Stimulated activated CD8-positive, alpha-beta memory T cell treated with anti-CD3 and anti-CD28 coated beads, Interleukin-15, amount 100 ng/mL, for 24 hours (primary cell): ENCODE results near the gene MCTP1.

Experiments
- DNase-seq: peaks from one replicate; pipeline ENCODE4 v3.0.0-alpha.2; 2020; ENCODE audit warnings: low read depth

MCTP1 gene

DNA sequence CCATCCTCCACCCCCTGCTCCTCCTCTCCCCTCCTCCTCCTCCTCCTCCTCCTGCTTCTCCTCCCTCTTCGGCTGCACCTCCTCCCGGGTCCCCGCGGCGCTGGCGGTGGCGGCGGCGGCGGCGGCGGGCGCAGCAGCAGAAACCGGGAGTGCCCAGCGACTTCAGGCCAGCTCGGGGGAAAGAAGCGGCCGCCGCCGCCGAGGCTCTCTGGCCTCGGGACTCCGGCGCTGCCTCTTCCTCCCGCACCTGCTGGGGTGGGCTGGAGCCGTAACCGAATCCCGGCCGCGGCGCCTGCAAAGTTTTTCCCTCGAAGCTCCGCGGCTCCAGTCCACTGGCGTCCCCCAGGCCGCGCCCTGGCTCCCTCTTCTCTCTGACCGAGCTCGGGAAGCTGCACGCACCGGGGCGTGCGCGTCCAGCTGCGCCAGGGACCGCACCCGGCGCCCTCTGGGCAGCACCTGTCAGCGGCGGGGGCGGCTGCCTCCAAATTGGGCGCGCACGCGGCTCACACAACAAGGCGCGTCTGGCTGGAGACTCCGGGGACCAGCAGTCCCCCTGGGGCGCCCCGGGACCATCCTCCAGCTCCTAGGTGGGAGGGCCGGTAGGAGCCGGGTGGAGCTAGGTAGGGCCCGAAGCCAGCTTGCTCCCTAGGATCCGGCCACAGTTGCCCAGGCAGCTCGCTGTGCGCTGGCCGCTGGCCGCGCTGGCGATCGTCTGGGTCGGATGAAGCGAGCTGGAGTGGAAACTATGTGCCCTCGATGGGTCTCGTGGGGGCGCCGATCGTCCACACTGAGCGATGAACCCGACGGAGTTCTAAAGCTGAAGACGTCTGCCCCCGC is at the start of gene MCTP1:
MCTP1 (minus strand) TSS at position 523 of the 837 bp plus-strand sequence.
- no peak for DNase-seq

DNA sequence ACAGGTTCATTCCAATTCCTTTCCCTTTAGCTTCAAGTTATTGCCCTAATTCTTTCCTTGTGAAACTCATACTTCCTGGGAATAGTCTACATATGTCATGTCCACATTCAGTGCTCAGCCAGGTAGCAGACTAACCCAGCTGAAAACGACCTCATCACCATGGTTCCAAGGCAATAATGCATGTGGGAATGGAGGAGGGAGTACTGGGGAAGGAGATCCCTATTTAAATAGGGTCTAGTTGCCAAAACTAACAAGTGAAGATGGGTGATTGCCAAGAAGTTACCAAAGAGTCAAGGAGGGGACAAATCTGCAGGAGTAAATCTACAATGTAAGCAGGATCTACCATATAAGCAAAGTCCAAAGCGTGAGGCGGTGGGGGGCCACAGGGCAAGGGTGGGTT is 47.3 kb upstream of the MCTP1 start:
- no peak for DNase-seq

DNA sequence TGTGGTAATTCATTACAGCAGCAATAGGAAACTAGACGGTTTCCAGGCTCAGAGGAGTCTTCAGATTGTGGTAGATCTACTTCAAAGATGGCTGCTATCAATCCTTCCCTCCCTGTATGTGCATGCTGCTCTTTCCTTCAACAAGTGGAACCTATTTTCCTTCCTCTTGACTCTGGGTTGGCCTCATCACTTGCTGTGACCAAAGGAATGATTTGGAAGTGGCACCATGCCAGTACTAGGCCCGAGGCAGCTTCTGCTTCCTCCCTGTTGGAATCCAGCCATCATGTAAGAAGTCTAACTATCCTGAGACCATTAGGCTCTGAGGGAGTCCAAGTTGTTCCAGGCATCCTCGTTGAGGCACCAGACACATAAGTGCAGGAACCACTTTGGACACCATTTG is 46.5 kb upstream of the MCTP1 start:
- no peak for DNase-seq

DNA sequence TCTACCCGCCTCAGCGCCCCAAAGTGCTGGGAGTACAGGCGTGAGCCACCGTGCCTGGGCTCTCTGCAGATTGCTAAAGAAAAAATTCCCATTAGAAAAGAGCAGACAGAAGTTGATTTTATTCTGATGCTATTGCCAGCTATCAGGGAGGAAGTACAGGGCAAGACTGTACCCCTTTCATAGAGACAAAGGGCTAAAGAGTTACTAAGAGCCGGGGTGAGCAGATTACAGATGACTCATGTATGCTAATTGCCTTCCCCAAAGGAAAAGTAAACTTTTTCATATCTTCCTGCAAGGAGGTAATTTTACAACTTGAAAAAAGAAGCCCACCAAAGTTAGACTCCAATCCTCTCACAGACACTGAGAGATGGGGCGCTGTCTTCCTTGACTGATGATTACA is 42.3 kb upstream of the MCTP1 start:
- DNase-seq = no peak

DNA sequence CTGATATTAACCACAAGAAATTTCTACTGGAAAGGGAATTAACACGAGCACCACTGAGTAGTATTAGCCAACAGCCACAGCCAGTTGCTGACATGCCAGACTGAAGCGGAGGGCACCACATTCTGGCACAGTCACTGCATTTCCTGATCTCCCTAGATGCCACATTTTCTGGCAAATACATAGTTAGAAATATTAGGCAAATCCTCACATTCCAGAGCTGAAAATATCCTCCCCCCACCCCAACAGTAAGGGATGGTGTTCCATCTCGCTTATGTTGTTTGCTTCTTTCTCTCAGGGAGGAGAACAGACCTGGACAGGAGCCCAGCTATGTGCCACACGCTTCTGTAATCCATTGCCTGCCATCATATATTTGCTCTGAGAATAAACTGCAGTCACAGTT is 32.8 kb upstream of the MCTP1 start:
- no peak for DNase-seq

DNA sequence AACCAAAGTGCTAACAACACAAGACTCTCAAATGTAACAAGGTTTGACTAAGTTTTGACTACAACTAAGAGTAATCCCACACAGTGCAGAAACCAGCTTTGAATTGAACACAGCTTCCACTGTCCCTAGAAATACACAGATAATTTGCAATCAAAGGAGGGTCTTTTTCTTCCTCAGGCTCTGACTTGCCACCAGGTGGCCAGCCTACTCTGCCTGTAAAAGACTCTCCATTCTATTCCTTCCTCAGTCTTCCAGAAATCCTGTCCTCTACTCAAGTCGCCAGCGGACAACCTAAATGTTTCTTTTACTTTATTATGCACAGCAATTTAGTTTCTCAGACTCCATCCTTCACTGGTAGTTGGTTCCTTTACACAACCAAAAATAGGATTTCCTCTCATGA is 32.2 kb upstream of the MCTP1 start:
- no peak for DNase-seq

DNA sequence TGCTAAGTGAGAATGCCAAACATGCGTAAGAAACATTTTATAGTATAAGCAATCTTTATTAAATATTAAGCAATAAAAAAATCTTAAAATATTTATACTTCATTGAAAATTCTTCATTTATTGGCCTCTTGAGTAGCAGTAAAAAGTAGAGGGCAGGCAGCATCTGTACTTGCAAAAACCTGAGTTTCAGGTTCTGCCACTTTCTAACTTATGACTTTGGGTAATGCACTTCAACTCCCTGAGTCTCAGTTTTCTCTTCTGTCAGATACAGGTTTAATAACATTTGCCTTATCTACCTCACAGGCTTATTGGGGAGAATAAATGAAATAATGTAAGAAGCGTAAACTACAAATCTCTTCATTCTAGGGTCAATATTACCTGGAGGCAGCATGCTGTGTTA is 19.8 kb upstream of the MCTP1 start:
- DNase-seq = no peak

DNA sequence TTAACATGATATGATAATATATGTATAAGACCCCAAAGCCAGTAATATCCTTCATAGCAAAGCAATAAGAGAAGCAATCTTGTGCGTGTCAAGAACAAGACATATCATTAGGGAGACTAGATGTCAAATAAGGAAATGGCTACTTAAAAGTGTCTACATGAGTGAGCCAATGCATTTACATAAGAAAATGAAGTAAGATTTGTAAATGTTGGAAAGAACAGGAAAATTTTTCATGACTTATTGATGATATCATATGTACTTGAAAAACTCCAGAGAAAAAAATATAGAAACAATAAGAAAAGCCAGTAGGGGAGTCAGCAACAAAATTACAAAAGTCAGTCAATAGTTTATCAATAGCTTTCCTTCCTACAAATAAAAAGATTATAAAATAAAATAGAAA is 13.8 kb upstream of the MCTP1 start:
- no peak for DNase-seq

DNA sequence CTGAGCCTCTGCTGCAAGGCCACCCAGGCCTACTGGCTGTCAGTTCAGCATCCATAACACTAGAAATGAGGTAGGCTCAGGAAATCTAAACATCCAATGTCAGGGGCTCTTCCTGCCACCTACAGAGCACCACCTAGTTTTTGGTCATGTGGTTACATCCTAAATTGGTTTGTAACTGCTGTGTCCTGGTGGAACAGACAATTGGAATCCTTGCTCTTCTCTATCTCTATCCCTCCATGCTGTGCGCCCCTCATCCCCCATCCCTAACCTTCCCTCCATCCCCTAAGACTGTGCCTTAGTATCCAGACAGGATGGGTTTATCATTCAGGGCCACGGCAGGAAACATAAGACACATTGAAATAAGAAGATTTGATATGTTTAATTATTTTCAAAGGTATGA is 11.4 kb upstream of the MCTP1 start:
- DNase-seq = no peak

DNA sequence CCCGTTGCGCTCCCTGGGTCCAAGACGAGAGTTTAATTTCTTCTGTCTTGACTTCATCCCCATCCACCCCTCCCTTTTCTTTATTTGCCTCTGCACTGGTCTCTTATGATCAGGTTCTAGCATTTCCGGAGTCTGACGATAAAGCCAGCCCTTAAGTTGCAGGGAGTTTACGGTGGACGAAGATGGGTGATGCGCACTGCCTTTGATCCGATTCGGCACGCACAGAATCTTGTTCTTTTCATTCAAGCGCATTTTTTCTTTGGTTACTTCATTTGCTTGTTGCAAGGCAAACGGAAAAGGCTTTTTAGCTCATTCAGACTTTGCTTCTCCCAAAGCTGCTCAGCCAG is 488 bp upstream of the MCTP1 start:
- DNase-seq = no peak

DNA sequence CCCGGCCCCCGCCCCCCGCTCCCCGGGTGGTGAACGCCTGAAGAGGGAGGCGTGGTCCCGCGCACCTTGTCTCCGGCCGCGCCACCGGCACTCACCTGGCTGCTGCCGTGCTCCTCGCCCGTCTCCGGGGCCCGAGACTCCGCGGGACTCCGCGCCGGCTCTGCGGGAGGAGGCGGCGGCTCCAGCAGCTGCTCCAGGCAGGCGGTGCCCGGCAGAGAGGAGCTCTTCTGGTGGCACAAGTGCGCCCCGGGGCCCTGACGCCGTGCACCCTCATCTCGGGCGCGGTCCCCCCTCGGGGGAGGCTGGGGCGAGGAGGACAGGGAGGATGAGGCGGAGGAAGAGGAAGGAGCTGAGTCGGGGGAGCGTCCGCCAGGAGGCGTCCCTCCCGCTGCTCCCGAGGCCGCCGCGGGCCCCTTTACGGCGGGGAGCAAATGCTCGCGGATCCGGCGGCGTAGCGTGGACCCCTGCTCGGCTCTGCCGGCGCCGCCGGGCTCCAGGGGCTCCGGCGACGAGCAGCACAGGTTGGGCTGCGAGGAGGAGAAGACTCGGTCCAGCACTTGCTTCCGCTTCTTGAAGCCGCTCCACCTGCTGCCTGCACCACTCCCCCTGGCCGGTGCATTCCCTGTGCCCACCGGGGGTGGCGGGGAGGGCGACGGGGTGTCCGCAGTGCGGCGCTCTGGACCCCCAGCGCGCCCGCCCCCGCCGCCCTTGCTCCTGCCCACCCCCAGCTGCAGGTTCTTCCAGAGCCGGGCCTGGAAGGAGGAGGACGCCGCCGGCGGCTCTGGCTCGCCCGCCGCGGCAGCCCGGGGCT is 928 bp downstream of the MCTP1 start:
- DNase-seq = no peak

DNA sequence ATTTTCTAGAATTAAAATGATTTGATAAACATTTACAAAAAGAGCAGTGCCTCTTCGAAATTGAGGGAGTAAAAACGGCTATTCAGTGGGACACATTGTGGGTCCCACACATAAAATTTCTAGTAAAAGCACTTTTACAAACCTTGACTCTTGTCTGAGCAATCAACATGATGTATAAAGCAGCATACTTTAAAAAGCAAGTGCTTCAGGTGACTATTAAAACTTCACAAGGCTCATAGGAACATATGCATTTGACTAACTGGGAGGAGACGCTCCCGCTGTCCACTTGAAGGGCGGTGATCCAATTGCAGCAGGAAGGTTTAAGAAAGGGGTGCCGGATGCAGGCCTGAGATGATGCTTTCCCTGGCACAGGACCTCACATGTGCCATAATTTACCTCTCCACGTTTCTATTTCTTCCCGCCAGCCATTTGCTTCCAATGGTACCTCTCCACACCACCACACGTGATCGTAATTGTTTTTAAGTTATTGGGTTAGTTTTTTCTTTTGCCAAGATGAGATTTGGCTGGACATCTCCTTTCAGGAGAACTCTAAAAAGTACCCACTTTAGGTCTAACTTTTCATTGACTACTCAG is 1.8 kb downstream of the MCTP1 start:
- no peak for DNase-seq

DNA sequence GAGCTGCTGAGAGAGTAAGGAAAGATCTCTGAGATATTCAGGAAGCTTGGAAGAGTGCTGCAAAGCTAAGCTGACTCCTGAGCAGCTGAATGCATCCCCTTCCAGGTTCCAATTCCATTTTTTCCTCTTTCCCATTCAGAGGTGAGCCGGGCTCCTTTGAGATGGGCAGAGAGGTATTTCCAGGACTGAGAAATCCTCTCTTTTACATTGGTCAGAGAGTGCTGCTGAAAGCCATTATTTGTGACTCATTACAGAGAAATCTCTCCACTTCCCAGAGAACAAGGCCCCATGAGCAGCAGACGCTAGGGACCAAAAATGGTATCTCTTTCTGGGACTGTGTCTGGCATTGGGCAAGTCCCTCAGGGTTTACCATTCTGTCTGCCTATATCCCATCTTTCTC is 3.7 kb downstream of the MCTP1 start:
- no peak for DNase-seq

DNA sequence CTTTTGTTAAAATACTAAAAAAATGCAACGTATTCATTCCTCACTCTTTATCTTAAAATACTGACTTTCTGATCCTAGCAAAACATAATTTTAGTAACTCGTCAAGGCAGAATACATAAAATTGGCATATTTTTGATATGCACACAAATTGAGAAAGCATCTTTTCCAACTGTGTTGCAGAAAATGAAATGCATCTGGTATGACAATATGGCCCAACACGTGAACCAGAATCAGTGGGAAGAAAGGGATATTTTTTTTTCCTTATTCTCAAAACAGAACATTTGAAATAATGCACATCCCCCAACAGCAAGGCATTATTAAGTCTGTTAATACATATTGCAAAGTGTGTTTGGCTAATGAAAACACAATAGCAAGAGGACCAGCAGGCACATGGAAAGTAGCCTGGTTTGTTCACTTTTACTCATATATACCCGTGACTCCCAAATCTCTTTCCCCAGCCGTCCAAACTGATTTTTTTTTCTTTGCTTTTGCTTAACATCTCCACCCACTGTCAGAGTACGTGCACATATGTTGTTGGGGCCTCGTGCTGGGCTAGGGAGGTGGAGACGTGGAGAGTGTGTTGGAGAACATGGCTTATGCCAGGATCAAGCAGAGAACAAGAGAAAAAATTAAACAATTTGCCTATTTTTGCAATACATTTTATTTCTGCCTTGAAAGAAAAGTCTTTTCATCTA is 4.3 kb downstream of the MCTP1 start:
- DNase-seq = no peak

DNA sequence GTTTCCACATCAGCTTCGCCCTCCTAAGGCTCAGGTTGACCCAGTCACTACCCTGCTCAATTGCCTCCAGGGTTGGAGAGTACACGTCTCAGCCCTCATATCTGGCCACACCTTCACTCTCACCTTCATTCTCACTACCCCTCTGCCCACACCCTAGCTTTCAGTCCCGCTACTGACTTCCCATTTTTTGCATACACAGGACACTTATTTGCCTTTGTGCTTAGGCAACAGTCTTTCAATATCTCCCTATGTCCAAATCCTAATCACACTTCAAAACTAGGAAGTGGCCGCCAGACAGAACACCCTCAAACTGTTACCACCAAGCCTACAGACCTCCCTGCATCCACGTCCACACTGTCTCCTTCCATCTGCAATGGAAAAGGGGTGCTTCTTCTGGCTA is 10.9 kb downstream of the MCTP1 start:
- DNase-seq = no peak

DNA sequence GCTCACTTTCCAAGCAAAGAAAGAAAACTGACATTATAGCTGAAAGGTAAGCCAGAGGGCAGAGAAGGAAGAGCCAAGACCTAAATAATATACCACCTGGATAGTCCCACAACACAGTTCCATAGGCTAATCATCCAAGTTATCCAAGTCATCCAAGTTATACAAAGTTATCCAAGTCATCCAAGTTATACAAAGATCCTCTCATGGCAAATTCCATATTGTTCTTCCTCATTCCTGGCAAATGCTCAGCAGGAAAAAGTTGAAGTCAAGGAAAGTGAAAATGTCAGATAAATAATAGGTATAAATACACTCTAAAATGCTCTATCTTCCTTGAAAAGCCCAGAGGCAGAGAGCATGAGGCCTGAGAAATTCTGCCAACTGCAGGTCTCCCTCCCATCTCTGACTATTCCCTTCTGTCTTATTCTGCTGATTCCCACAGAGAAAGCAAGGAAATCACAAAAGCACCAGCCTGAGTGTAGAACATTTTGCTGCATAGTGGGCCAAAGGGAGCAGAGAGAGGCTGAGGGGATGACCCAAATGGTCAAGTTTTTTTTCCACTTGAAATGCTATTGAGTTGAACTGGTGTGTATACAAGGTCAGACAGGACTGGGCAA is 12.5 kb downstream of the MCTP1 start:
- DNase-seq = no peak

DNA sequence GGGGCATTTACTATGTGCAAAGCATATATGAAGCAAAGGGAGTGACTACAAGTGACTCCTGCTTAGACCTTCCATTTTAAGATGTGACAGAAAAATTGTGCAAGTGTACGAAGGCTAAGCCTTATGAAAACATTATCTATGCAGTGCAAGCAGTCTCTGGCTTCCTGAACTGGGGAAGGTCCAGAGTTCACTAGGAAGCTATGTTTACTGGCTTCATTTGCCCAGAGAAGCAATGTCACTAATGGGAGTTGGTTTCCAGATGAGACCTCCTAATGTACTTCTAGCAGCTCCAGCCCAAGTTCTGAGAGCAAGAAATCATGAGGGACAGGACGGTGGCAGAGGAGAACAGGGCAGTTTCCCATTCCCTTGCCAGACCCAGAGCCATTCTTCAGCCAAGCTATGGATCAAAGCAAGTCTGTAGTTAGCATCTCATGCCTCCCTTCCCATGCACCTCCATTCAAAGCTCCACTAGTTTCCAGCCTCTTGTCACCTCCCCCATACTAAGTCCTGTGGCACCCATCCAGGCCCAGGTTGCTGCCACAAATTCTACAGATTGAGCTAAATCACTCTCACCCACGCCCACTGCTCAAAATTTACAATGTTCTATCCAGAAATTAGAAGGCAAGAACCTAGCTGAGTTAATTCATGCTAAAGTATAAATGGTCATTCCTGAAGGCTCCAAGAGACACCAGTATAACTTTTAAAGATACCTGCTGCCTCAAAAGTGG is 21.8 kb downstream of the MCTP1 start:
- DNase-seq = no peak

DNA sequence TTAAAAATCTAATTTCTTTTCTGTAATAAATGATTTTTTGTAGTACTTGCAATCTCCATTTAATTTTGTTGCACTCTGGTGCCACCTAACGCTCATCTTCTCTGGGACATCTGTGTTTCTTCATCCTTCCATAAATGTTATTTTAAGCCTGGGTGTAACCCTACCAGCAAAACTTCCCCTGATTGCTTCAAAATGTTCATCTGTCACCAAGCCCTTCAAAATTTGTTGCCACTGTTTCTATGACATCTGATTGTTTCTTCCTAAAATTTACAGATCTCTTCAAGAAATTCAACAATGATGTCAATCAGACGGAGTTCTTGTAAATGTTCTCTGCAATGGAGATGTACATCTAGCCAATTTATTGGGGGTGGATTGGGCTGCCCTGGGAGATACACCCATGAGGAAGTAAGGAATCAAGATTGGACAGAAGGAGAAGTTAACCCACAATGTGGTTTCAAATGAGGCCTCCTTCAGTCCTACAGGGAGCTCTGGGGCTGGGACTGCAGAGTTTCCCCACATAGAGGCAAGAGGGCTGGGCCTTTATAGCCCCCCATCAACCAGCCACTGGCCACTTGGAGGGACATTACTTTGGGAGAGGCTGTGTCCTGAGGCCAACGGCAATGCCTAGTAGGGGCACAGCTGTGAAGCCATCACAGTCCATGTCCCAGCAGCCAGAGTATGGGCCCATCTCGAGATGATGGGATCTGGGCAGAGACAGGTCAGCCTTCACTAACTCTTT is 23.3 kb downstream of the MCTP1 start:
- no peak for DNase-seq

DNA sequence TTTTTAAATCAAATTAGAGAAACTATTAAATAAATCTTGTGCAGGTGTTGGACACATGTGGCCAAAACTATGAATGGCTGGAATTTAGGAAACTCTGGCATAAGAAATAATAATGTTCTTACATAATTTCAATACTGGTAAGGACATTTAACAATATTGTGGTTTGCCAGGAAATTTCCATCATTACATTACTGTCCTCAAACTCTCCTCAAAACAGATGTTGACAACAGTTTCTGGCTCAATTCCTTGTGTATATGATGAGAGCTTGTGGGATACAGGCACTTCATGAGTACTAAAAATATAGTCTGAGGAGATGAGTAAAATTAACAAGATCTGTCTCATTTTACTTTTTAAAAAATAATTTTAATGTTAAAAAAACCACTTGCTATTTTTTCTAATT is 27.9 kb downstream of the MCTP1 start:
- no peak for DNase-seq

DNA sequence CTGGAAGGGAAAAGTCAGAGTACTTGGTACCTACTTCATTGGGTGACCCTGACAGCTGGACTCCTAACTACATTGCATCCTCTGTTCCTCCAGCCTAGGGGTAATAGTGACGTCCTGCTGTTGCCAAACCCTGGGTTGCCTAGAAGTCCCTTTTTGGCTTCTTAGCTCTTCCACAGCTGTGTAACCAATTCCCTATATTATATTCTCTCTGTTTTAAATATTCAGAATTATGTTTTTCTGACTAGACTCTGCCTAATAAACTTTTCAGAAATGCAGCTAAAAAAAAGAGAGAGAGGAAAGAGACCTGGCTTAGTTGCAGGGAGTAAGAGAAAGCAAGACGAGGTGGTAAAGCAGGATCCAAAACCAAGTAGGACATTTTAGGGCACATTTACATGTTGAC is 28.4 kb downstream of the MCTP1 start:
- DNase-seq = no peak

DNA sequence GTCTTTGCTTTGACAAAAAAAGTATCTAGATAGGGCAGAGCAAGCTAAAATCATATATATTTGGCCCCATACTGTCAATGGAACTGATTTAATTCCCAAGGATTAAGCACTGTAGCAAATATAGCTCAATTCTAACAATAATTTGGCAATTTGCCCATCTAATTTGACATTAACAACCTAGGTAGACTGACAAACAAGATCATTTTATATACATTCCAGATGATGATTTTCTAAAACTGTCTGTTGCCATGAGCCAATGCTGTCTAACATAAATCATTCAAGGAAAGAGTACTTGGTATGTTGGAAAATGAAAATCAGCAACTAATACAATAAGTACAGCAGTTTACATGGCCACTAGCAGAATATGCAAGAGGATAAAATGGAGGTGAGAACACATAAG is 32.1 kb downstream of the MCTP1 start:
- no peak for DNase-seq
